Measurements from ENCODE around the gene MICAL3.

- TF ChIP-seq CTCF (conservative IDR thresholded peaks at IDR 0.05; ENCODE audit: low read depth, low read length) = no peak
- no peak for TF ChIP-seq EZH2phosphoT487 (IDR thresholded peaks at IDR 0.05; ENCODE audit: borderline replicate concordance, low read length)
Observed at GRCh38 chr22:17749605-17750395, 274.6 kb downstream of the MICAL3 start.
